ENCODE data around the gene RAB1B. TPM values are rescaled to one million over a fixed set of nuclear protein-coding genes. Genes with fewer than 3 reads are reported as not detected.

Gene RAB1B
- total RNA-seq, 1 donor from 2014 or later = 138 TPM

DNA sequence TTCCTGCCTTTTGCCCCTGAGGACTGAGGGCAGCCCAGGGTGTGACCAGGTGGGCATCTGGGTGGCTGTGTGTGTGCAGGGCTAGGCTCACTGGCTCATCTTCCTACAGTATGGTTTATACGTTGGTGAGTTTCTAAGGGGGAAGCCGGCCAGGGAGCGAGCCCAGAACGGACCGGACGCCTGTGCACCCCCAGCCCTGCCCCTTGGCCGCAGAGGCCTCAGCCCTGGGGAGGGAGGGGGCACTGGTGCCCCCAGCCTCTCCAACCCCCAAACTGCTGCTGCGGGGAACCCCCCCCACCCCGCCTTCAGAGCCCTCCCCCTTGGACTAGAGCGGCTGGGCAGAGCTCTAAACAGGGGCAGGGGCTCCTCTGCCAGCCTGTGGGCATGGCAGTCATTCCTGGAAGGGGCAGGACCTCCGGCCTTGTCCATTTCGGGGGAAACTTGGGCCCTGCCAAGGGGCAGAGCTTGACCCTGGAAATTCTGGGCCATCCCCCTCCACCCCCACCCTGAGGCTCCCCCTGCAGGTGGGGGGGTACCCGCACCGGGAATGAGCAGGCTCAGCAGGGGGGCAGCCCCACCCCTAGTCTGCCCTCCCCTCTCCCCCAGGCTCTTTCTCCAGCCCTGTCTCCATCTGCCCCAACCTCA is 15.1 kb downstream of the RAB1B start:
- no peak for DNase-seq
- Histone ChIP-seq H3K4me3 (no peak overlapping the region), H3K36me3 (peaks cover 6% of the 10 kb centered on the region), H3K4me1 (peaks cover 11% of the 10 kb centered on the region), H3K27ac (no peak overlapping the region), H3K27me3 (no peaks in the 10 kb centered on the region), H3K9me3 (no peaks in the 10 kb centered on the region)
- intact Hi-C loops (cut with DNase I) = no loop called here
- ATAC-seq = no peak
- TF ChIP-seq, protein P1, sequence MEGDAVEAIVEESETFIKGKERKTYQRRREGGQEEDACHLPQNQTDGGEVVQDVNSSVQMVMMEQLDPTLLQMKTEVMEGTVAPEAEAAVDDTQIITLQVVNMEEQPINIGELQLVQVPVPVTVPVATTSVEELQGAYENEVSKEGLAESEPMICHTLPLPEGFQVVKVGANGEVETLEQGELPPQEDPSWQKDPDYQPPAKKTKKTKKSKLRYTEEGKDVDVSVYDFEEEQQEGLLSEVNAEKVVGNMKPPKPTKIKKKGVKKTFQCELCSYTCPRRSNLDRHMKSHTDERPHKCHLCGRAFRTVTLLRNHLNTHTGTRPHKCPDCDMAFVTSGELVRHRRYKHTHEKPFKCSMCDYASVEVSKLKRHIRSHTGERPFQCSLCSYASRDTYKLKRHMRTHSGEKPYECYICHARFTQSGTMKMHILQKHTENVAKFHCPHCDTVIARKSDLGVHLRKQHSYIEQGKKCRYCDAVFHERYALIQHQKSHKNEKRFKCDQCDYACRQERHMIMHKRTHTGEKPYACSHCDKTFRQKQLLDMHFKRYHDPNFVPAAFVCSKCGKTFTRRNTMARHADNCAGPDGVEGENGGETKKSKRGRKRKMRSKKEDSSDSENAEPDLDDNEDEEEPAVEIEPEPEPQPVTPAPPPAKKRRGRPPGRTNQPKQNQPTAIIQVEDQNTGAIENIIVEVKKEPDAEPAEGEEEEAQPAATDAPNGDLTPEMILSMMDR (IDR thresholded peaks at IDR 0.05) = no peak

DNA sequence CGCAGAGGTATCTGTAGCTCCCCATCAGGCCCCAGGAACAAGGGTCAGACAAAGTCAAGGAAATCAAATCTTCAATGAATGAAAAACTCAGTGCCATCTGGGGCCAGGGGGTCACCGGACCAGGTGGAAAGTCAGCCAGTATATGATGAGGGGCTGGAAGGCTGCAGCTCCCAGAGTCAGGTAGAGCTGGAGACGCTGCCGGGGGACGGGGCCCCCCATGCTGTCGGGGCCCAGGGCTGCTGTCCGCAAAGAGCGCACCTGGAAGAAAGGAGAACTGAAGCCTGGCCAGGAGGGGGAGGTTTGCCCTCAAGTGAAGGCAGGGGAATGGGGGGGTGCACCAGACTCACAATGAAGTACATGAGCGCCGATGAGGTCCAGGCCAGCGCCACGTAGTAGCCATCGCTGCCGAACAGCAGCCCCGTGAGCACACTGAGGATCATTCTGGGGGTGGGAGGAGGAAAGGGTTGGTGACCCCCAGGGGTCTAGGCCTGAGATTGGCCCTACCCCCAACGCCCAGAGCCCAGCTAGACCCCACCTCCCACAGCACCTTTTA is 16.2 kb downstream of the RAB1B start:
- Histone ChIP-seq H3K27me3 (no peaks in the 10 kb centered on the region), H3K4me1 (peaks cover 13% of the 10 kb centered on the region), H3K36me3 (peaks cover 6% of the 10 kb centered on the region), H3K27ac (no peak overlapping the region), H3K9me3 (no peaks in the 10 kb centered on the region), H3K4me3 (no peak overlapping the region)
- intact Hi-C loops (cut with DNase I) = no loop called here
- no peak for DNase-seq
- TF ChIP-seq, protein P1 (IDR thresholded peaks at IDR 0.05) = no peak
- no peak for ATAC-seq

DNA sequence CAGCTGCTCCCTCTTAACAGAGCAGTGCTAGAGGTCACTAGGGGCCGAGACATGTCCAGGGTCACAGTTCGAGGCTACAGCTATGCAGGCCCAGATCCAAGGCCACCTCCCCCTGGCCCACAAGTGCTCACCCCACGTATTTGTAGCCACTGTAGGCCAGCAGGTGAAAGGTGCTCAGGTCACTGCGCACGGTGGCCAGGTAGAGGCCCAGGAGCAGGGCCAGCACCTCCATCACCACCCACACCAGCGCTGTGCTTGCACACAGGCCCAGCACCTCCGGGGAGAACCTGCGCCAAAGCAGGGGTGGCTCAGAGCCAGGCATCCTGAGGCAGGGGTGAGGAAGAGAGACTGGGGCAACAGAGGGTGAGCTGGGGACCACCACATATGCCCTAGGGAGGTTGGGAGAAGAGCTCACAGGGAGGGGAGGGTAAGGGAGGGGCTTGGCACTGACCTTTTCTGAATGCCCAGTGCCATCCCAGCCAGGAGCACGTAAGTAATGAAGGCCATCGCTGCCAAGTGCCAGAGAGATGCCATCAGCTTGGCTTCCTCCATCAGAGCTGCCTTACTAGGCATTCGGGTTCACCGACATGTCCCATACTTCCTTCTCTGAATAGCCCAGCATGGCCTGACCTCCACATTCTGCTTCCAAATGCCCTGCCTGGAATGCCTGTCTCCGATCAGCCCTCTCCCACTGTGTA is 17.0 kb downstream of the RAB1B start:
- Histone ChIP-seq H3K27ac (no peak overlapping the region), H3K9me3 (no peaks in the 10 kb centered on the region), H3K36me3 (peaks cover 6% of the 10 kb centered on the region), H3K27me3 (no peaks in the 10 kb centered on the region), H3K4me3 (no peak overlapping the region), H3K4me1 (peaks cover 19% of the 10 kb centered on the region)
- TF ChIP-seq, protein P1 (IDR thresholded peaks at IDR 0.05) = no peak
- DNase-seq (no peak), ATAC-seq (no peak)
- intact Hi-C loops (cut with DNase I) = no loop called here

DNA sequence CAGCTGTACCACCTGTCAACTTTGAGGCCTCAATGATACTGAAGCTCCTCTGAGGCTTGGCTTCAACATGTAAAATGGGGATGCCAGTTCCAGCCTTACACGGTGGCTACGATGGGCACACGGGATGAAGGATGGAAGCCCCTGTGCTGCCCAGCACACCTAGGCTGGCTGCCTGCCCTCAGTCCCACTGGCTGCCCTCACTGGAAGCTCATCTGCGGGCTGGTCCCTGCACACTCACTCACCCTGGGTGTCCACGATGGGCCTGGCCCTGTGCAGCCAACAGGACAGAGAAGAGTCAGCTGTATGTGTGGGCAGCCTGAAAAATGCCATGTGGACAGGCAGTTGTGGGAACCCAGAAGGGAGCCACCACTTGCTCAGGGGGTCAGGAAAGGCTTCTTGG is 18.3 kb downstream of the RAB1B start:
- intact Hi-C loops (cut with DNase I) = no loop called here
- no peak overlapping the region for H3K4me3 ChIP-seq
- peaks cover 19% of the 10 kb centered on the region for H3K4me1 ChIP-seq
- peaks cover 6% of the 10 kb centered on the region for H3K36me3 ChIP-seq
- no peak for ATAC-seq
- no peaks in the 10 kb centered on the region for H3K9me3 ChIP-seq
- peaks cover 7% of the 10 kb centered on the region for H3K27me3 ChIP-seq
- no peak overlapping the region for H3K27ac ChIP-seq
- TF ChIP-seq, protein P1 (IDR thresholded peaks at IDR 0.05) = no peak
- DNase-seq = no peak

DNA sequence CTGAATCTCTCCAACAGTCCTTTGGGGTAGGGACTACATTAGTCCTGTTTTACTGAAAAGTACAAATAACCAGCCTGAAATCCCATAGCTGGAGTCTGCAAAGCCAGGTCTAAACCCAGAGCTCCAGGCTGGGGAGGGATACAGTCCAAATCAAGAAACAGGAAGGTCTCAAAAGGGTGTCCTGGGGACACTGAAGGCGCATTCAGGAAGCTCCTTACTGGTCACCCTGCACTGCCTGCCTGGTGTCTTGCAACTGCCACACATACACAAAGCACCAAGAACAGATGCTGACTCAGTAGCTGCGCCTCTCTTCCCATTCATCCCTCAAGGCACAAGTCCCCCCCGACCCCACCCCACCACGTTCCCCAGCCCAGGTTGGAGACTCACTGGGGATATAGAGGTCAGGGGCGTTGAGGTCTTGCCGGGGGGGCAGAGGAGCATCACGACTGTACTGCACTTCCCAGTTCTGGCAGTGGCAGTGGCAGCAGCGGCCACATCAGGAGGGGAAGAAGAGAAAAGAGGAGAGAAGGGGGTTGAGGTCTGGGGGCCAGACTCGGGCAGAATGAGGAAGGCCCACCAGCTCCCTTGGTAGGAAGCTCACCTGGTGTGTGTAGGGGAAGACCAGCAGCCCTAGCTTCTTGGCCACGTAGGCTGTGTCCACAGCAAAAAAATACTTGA is 18.9 kb downstream of the RAB1B start:
- TF ChIP-seq, protein P1 (IDR thresholded peaks at IDR 0.05) = no peak
- H3K4me3 ChIP-seq = no peak overlapping the region
- no peak overlapping the region for H3K27ac ChIP-seq
- peaks cover 25% of the 10 kb centered on the region for H3K4me1 ChIP-seq
- peaks cover 6% of the 10 kb centered on the region for H3K36me3 ChIP-seq
- no peak for ATAC-seq
- intact Hi-C loops (cut with DNase I) = no loop called here
- no peaks in the 10 kb centered on the region for H3K9me3 ChIP-seq
- peaks cover 14% of the 10 kb centered on the region for H3K27me3 ChIP-seq
- no peak for DNase-seq

Data from upper lobe of right lung (tissue), 1 donor.